IPS-18c (cell line): ENCODE measurements around the gene FASTKD3.
"Not testable (repeated sequence)": the region's sequence is repeated elsewhere in the genome, so short reads cannot be mapped to it uniquely, and the experiment has no call there.

Experiments
- H3K4me3 ChIP-seq: 2 replicates; pipeline ENCODE4 v1.7.0; 2013; ENCODE audit warnings: low read depth, mild to moderate bottlenecking, low read length, moderate library complexity; ENCODE audit not compliant: insufficient read depth
- H3K9me3 ChIP-seq: one replicate; pipeline ENCODE4 v1.6.1; 2013; ENCODE audit warnings: mild to moderate bottlenecking, low read length, moderate library complexity; ENCODE audit not compliant: control insufficient read depth, insufficient read depth

FASTKD3 gene, protein sequence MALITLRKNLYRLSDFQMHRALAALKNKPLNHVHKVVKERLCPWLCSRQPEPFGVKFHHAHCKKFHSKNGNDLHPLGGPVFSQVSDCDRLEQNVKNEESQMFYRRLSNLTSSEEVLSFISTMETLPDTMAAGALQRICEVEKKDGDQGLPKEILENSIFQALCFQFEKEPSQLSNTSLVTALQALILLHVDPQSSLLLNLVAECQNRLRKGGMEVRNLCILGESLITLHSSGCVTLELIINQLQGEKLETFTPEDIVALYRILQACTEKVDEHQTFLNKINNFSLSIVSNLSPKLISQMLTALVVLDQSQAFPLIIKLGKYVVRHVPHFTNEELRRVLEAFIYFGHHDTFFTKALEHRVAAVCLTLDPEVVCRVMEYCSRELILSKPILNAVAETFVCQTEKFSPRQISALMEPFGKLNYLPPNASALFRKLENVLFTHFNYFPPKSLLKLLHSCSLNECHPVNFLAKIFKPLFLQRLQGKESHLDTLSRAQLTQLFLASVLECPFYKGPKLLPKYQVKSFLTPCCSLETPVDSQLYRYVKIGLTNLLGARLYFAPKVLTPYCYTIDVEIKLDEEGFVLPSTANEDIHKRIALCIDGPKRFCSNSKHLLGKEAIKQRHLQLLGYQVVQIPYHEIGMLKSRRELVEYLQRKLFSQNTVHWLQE

DNA sequence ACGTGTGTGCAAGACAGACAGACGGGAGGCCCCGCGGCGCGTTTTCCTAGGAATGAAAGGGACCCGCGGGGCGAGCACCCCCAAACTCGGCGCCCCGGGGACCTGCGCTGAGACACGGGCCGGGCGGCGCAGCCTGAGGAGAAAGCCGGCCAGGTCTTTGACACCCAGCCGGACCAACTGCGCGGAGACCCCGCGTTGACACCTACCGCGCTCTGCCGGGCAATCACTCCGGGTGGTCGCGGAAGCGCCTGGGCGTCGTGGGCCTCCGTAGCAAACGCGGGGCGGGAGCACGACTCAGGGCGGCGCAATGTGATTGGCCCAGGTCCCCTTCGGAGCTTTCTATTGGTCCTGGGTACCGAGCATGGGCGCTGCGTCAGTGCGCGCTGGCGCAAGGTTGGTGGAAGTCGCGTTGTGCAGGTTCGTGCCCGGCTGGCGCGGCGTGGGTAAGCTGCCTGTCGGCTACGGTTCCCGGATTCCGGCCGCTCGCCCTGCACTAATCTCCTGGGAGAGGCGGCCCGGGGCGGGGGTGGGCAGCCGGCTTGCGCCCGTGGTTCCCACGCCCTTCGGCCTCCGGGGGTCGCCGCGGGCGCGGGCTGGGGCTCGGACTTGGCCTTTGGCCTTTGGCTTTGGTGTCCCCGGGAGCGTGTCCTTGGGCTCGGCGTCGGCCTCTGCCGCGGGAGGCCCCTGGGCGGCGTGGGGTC is at the start of gene FASTKD3, which contains the start of gene MTRR:
FASTKD3 (minus strand) TSS at position 259 of the 701 bp plus-strand sequence. CDS start 948 bp downstream, outside the sequence.
MTRR (plus strand) TSS at position 376 of the 701 bp plus-strand sequence. CDS start 1,647 bp downstream, outside the sequence.
- Histone ChIP-seq H3K9me3 (no peaks in the 10 kb centered on the region), H3K4me3 (peak within 1 kb of the TSS; percentile 84)

DNA sequence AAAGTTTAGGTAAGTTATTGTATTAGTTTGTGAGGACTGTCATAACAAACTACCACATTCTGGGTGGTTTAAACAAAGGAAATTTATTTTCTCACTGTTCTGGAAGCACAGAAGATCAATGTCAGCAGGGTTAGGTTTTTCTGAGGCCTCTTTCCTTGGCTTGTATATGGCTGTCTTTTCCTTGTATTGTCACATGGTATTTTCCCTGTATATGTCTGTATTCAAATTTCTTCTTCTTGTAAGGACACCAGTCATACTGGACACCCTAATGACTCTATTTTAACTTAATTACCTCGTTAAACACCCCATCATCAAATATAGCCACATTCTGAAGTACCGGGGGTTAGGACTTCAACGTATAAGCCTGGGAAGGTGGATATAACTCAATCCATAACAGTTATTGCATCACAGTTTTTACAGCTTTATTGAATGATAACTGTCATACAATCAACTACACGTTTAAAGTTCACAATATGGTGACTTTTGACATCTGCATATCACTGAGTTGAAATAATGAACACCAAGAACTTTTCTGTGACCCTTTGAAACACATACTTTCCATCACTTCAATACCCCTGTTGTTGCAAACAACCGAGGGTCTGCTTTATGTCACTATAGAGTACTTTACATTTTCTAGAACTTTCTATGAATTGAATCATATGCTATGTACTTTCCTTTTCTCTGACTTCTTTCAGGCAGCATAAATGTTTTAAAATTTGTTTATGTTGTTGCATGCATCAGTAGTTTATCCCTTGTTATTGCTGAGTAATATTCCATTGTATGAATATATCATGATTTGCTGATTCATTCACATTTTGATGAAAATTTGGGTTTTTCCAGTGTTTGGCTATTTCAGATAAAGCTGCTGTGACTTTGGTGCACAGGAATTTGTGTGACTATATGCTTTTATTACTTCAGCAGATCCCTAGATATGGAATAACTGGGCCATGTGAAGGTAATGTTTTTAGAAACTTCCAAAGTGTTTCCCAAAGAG is 48.6 kb upstream of the FASTKD3 start:
- Histone ChIP-seq H3K4me3 (no peak overlapping the region), H3K9me3 (peaks cover 6% of the 10 kb centered on the region)

DNA sequence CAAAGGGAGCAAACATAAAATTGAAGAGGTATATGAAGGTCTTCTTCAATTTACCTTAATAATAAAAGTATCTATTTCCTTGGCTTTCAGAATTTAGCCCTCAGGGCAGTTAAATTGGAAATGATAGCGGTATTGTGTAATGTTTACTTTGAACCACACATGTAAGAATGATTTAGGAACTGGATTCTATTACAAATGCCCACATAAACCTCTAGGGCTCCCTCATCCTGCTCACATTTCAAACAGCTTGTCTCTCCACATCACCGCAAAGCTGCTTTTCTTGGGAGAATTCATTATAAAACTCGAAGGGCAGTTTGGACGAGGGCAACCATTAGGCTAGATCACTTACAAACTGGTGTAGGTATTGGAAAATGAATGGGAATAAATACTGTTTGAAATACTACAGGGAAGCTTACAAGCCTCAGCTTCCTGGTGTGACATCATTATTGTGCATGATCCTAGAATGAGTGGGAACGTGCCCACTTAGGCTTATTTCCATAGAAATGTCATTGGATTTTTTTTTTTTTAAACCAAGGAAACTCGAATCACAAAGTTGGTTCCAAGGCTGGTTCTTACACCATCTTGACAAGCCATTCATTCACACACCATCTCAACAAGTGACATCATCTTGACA is 47.5 kb upstream of the FASTKD3 start:
- H3K9me3 ChIP-seq, result peaks cover 7% of the 10 kb centered on the region
- no peak overlapping the region for H3K4me3 ChIP-seq

DNA sequence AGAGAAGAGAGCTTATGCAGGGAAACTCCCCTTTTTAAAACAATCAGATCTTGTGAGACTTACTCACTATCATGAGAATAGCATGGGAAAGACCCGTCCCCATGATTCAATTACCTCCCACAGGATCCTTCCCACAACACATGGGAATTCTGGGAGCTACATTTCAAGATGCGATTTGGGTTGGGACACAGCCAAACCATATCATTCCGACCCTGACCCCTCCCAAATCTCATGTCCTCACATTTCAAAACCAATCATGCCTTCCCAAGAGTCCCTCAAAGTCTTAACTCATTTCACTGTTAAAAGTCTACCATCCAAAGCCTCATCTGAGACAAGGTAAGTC is 42.6 kb upstream of the FASTKD3 start:
- not testable (repeated sequence) for H3K9me3 ChIP-seq, H3K4me3 ChIP-seq

DNA sequence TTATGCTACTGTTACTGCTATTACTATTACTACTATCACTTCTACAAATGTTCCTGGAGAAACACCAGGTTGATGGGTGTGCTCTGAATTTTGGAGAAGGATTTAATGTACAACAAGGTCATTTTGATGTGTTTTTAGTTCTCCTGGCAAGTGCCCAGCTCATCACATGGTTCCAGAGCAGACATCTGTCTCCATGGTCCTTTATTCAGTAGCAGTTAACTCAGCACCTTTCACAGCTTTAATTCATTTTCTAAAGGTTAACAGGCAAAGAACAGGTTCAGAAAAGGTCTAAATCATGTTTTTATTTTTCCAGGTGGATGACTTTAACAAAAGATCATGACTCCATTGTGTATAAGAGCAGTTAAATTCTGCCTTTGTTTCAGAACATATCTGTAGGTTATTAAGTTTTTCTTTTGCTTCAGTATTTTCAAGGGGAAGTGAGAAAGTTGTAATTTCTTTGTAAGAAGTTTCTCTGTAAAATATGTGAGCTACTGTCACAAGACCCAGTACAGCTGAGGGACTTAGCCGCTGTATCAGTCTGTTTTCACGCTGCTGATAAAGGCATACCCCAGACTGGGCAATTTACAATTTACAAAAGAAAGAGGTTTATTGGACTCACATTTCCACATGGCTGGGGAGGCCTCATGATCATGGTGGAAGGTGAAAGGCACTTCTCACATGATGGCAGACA is 42.1 kb upstream of the FASTKD3 start:
- Histone ChIP-seq H3K4me3 (no peak overlapping the region), H3K9me3 (peaks cover 6% of the 10 kb centered on the region)

DNA sequence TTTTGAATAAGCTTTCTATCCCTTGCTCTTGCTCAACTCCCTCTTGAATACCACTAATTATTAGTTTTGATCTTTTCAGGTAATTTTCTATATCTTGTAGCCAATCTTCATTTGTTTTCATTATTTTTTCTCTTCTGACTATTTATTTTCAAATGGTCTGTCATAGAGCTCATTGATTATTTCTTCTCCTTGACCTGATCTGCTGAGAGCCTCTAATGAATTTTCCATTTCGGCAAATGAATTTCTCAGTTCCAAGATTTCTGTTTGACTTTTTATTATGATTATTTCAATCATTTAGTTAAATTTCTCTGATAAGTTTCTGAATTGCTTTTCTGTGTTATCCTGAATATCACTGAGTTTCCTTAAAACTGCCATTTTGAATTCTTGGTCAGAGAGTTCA is 39.5 kb upstream of the FASTKD3 start:
- H3K9me3 ChIP-seq, result peaks cover 4% of the 10 kb centered on the region
- H3K4me3 ChIP-seq, result no peak overlapping the region

DNA sequence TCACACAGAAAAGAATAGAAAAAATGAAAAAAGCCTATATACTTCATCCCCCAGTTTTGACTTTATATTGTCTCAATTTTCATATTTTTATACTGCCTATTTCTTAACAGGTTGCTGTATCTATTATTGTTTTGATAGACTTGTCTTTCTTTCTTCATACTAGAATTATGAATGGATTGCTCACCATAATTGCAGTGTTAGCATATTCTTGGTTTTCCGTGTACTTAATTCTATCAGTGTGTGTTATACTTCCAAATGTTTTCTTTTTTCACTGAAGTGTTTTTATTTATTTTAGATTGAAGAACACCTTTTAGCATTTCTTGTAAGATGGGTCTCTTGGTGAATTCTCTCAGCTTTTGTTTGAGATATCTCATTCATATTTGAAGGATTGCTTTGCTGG is 38.8 kb upstream of the FASTKD3 start:
- no peak overlapping the region for H3K4me3 ChIP-seq
- H3K9me3 ChIP-seq, result peaks cover 2% of the 10 kb centered on the region

DNA sequence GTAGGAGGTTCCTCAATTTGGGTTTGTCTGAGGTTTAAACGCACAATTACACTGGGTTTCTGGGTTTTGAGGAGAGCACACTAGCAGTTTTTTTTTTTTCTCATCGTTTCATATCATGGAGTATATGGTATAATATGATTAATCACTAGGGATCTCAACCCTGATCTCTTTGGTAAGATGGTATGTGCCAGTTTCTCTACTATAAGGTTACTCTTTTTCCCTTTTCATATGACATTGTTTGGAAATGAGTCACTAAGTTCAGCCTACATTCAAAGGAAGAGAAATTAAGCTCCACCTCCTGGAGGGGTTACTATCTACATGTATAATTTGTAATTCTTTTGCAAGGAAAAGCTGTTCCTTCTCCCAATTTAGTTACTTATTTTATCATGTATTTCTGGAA is 35.3 kb upstream of the FASTKD3 start:
- no peak overlapping the region for H3K4me3 ChIP-seq
- H3K9me3 ChIP-seq, result no peaks in the 10 kb centered on the region

DNA sequence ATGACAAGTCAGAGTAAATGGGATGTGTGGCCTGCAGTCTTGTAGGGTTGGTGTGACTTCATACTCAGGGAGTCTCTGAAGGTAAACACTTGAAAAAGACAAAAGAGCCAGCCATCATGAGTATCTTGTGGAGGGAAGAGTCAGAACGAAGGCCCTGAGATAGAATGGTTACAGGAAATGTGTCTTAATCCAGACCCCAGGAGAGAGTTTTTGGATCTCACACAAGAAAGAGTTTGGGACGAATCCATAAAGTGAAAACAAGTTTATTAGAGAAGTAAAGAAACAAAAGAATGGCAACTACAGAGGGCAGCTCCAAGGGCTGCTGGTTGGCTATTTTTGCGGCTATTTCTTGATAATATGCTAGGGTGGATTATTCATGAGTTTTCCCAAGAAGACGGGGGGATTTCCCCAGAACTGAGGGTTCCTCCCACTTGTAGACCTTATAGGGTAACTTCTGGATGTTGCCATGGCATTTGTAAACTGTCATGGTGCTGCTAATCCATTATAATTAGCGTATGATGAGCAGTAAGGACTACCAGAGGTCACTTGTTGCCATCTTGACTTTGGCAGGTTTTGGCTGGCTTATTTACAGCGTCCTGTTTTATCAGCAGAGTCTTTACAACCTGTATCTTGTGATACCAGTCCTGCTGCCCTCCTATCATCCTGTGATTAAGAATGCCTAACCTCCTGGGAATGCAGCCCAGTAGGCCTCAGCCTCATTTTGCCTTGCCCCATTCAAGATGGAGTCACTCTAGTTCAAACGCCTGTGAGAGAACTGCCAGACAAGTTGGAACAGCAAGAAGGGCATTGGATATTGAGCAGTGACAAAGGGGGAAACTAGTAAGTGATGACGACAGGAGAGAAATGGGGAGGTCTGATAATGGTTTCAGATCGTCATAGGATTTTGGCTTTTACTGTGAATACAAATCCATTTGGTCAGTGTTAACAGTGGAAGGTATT is 34.1 kb upstream of the FASTKD3 start:
- Histone ChIP-seq H3K4me3 (no peak overlapping the region), H3K9me3 (no peaks in the 10 kb centered on the region)

DNA sequence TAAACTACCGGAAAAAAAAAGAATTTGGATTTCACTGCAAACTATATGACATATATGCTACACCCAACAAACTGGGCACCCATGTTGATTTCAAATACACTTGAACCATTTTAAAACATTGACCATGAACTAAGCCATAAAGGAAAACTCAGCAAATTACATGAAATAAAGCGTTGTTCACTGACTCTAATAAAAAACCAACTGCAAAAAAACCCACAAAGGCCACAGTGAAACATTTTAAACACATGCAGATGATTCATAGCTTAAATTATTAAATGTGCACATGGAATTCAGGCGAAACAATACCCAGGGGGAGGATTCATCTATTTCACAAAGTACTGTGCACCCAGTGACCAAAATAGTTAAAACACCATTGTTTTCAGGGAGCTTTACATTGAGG is 33.4 kb upstream of the FASTKD3 start:
- no peaks in the 10 kb centered on the region for H3K9me3 ChIP-seq
- no peak overlapping the region for H3K4me3 ChIP-seq

DNA sequence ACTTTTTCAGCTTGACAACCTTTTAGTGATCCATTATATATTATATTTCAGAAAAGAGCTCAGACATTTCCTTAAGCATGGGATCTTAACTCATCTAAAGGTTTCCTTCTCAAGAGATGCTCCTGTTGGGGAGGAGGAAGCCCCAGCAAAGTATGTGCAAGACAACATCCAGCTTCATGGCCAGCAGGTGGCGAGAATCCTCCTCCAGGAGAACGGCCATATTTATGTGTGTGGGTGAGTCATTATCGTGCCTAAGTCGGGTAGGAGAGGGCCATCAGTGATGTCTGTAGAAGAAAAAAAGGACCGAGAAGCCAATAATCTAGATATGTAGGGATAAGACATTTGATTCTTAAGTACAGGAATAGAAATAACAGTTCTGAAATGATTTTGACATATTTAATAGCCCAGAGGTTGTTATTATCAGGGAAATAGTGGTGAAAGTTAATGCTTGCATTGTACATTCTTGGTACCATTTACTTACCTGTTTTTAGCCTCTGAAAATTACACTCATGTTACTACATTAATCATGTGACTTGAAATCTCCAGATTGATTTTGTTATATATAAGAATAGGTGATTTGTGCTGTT is 28.3 kb upstream of the FASTKD3 start:
- no peaks in the 10 kb centered on the region for H3K9me3 ChIP-seq
- H3K4me3 ChIP-seq, result no peak overlapping the region

DNA sequence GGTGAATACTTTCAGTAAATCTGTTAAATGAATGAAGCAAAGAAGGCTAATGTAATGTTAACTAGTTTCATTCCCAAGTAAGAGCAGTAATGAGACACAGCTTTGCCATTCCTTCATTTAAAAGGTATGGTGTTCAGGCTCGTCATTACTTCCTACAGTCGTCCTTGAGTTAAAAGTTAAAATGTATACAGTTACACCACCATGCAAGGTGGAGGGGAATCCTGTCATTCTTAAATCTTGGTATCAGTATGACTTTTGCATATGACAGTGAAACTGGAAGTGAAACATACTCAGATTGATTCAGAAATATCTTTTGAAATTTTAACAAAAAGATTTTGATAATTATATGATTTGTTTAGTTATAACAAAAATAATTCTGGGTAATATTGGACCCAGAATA is 26.0 kb upstream of the FASTKD3 start:
- Histone ChIP-seq H3K4me3 (no peak overlapping the region), H3K9me3 (no peaks in the 10 kb centered on the region)

DNA sequence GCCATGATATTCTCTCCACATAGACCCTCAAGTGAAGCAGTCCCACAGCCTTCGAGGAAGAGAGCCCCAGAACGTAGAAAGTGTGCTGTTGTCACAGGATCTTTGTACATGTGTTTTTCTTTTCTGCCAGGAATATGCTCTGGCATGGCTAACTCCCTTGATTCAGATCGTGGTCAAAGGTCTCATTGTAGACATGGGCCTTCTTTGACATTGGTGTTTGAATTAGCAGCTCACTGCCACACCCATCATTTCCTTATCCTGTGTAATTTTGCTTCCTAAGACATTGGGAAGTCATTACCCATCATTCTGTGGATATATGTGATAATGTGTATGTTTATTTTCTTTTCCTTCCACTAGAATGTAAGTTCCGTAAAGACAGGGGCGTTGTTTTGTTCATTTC is 25.6 kb upstream of the FASTKD3 start:
- Histone ChIP-seq H3K9me3 (no peaks in the 10 kb centered on the region), H3K4me3 (no peak overlapping the region)

DNA sequence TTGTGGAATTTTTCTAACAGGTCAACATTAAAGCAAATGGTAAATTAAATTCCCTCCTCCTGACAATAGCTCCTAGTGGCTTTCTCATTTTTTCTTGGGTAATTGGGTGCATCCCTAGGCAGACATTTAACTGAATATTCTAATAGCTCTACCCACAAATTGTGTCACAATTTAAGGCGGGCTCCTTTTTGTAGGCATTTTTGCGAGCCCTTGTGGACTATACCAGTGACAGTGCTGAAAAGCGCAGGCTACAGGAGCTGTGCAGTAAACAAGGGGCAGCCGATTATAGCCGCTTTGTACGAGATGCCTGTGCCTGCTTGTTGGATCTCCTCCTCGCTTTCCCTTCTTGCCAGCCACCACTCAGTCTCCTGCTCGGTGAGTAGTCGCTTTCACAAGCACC is 20.1 kb upstream of the FASTKD3 start:
- H3K4me3 ChIP-seq, result no peak overlapping the region

More for the DNA sequence above, 20.1 kb upstream of the FASTKD3 start:
- no peaks in the 10 kb centered on the region for H3K9me3 ChIP-seq
